Measurements from ENCODE around the gene ITGAX.

Gene ITGAX

DNA sequence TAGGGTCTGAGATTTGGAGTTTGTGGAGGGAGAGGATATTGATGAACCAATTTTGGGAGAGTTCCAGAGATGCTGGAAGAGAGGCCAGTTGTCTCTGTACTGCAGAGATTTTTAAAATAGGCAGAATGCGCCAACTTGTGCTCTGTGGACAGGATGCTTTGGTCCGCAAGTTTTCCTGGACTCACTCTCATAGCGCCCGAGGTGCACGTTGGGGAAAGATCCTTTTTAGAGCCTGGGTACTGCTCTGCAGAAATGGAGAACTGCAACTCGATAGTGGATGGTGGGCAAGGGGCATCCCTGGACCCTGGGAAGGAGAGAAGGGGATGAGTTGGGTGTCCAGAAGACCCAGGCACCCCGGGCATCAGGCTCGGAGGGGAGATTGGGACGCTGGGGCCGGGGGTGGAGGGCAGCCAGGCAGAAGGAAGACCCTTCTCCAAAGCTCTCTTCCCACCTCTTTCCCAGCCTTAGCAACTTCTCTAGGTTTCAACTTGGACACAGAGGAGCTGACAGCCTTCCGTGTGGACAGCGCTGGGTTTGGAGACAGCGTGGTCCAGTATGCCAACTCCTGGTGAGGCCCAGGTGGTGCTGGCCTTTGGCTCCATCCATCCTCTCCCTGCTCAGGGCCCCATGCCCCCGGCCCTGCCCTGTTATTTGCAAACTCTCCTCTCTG is 590 bp downstream of the ITGAX start:
- peak overlapping the region; percentile 97 for H3K27ac Mint-ChIP-seq
- H3K4me1 Mint-ChIP-seq (ENCODE audit: low read depth): peaks cover 92% of the 10 kb centered on the region
- peaks cover 57% of the 10 kb centered on the region for H3K36me3 Mint-ChIP-seq (ENCODE audit: low read depth)
- no peaks in the 10 kb centered on the region for H3K27me3 Mint-ChIP-seq
- H3K9me3 Mint-ChIP-seq: no peaks in the 10 kb centered on the region
- intact Hi-C loops (cut with micrococcal nuclease): loop anchor here (5.0 to 10.0 kb wide), 3 partner anchors 33 to 228 kb away; partner anchors contain the start of gene FUS
- H3K4me3 Mint-ChIP-seq: peak overlapping the region; percentile 96

DNA sequence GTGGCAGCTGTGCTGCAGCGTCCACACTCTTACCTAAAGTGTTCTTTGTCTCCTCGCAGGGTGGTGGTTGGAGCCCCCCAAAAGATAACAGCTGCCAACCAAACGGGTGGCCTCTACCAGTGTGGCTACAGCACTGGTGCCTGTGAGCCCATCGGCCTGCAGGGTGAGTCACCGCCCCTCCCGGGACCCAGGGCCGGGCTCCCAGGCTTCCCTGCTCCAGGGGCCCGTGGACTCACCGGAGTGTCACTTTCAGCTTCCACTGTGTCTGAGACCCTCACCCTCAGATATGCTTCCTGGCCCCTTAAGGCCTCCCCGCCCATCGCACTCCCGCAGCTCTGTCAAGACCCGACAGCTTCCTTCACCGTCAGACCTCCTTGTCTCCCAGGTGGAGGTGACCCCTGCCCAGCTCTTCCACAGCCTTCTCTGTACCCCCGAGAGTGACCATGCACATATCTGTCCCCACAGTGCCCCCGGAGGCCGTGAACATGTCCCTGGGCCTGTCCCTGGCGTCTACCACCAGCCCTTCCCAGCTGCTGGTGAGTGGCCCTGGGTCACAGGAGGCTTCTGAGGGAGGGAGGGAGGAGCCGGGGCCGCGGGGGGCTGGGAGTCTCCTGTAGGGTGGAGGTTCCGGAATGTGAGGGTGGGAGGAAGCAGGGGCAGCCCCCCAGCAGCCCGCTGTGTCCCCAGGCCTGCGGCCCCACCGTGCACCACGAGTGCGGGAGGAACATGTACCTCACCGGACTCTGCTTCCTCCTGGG is 1.8 kb downstream of the ITGAX start:
- H3K4me1 Mint-ChIP-seq (ENCODE audit: low read depth): peaks cover 94% of the 10 kb centered on the region
- H3K9me3 Mint-ChIP-seq: no peaks in the 10 kb centered on the region
- H3K27ac Mint-ChIP-seq: peak overlapping the region; percentile 97
- H3K4me3 Mint-ChIP-seq: peak overlapping the region; percentile 96
- intact Hi-C loops (cut with micrococcal nuclease): loop anchor here (5.0 to 10.0 kb wide), 3 partner anchors 34 to 229 kb away; partner anchors contain the start of gene FUS
- H3K36me3 Mint-ChIP-seq (ENCODE audit: low read depth): peaks cover 69% of the 10 kb centered on the region
- no peaks in the 10 kb centered on the region for H3K27me3 Mint-ChIP-seq

DNA sequence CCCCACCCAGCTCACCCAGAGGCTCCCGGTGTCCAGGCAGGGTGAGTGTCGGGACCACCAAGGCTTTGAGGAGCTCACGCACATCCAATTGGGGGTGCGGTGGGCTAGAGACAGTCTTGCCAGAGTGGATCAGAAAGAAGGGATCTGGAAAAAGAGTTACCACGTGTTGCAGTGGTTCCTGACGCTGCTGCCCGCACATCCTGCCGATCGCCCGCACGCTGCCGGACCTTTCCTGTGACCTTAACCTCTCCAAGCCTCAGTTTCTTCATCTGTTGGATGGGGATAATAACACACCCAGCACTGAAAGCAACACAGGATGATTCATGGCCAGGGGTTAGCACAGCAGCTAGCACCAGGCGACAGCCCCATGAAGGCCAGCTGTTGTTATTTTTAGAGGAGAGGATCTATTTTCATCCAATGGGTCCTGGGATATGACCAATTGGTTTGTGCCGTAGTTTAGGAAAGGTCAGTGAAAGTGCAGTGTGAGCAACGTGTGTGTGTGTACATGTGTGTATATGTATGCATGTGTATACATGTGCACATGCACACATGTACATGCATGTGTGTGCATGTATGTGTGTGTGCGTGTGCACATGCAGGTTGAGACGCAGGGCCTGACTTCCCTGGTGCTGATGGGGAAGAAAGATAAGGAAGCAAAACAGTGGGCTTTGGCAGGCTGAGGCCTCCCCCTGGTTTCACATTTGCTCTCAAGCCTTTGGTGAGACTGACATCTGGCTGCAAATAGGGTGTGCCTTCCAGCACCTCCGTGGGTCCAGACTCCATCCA is 2.5 kb downstream of the ITGAX start:
- H3K27ac Mint-ChIP-seq: peak overlapping the region; percentile 97
- peak overlapping the region; percentile 96 for H3K4me3 Mint-ChIP-seq
- peaks cover 90% of the 10 kb centered on the region for H3K4me1 Mint-ChIP-seq (ENCODE audit: low read depth)
- intact Hi-C loops (cut with micrococcal nuclease): loop anchor here (5.0 to 10.0 kb wide), 3 partner anchors 35 to 230 kb away; partner anchors contain the start of gene FUS
- H3K27me3 Mint-ChIP-seq: no peaks in the 10 kb centered on the region
- peaks cover 77% of the 10 kb centered on the region for H3K36me3 Mint-ChIP-seq (ENCODE audit: low read depth)
- no peaks in the 10 kb centered on the region for H3K9me3 Mint-ChIP-seq

DNA sequence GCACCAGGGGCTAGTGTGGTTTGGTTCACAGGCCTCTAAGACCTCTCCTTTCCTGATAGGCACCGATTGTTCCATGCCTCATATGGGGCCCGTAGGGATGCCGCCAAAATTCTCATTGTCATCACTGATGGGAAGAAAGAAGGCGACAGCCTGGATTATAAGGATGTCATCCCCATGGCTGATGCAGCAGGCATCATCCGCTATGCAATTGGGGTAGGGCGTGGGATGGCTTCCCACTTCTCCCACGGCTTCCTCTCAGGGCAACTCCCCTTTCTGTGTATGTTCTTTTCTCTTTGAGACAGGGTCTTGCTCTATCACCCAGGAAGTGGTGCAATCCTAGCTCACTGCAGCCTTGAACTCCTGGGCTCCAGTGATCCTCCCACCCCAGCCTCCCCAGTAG is 5.3 kb downstream of the ITGAX start:
- H3K27ac Mint-ChIP-seq: peak overlapping the region; percentile 97

DNA sequence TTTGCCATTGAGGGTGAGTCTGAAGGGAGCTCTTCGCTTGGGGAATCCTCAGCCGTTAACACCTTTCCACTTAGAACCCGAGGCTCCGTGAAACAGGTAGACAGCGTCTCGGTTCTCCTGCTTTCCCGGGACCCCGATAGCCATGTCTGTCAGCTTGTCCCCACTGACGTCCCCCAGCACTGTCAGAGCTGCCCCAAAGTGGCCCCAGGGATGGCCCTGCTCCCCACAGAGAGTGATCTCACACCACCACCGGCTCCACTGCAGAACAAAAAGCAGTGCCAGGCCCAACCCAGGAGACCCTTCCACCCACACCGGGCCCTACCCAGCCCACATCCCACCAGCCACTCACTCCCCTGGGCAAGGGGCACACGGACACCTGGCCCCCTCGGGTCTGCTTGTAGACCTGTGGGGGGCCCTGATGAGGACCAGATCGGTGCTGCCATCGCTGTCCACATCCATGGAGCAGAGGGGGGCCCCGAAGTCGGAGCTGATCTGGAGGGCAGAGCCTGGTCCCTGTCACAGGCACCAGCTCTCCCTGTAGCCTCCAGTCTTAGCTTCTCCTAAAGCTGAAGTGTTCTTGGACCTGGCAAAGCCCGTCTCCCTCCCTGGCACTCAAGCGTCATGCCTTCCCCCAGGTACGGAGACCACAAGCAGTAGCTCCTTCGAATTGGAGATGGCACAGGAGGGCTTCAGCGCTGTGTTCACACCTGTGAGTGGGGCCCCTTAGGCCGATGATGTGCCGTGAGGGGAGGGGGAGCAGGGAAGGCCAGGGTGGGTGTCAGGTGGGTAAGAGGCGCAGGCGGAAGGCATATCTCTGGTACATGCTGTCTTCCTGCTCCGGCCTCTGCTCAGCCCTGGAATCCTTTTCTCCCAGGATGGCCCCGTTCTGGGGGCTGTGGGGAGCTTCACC is 6.5 kb downstream of the ITGAX start:
- H3K4me3 Mint-ChIP-seq: no peak overlapping the region
- H3K27me3 Mint-ChIP-seq: no peaks in the 10 kb centered on the region
- intact Hi-C loops (cut with micrococcal nuclease): no loop called here
- H3K4me1 Mint-ChIP-seq (ENCODE audit: low read depth): peaks cover 93% of the 10 kb centered on the region
- H3K27ac Mint-ChIP-seq: peak overlapping the region; percentile 97
- H3K36me3 Mint-ChIP-seq (ENCODE audit: low read depth): peaks cover 100% of the 10 kb centered on the region
- no peaks in the 10 kb centered on the region for H3K9me3 Mint-ChIP-seq

More for the DNA sequence above, 5.3 kb downstream of the ITGAX start:
- Mint-ChIP-seq H3K36me3 (ENCODE audit: low read depth) (peaks cover 100% of the 10 kb centered on the region), H3K27me3 (no peaks in the 10 kb centered on the region), H3K4me3 (no peak overlapping the region), H3K4me1 (ENCODE audit: low read depth) (peaks cover 94% of the 10 kb centered on the region), H3K9me3 (no peaks in the 10 kb centered on the region)
- intact Hi-C loops (cut with micrococcal nuclease): no loop called here

DNA sequence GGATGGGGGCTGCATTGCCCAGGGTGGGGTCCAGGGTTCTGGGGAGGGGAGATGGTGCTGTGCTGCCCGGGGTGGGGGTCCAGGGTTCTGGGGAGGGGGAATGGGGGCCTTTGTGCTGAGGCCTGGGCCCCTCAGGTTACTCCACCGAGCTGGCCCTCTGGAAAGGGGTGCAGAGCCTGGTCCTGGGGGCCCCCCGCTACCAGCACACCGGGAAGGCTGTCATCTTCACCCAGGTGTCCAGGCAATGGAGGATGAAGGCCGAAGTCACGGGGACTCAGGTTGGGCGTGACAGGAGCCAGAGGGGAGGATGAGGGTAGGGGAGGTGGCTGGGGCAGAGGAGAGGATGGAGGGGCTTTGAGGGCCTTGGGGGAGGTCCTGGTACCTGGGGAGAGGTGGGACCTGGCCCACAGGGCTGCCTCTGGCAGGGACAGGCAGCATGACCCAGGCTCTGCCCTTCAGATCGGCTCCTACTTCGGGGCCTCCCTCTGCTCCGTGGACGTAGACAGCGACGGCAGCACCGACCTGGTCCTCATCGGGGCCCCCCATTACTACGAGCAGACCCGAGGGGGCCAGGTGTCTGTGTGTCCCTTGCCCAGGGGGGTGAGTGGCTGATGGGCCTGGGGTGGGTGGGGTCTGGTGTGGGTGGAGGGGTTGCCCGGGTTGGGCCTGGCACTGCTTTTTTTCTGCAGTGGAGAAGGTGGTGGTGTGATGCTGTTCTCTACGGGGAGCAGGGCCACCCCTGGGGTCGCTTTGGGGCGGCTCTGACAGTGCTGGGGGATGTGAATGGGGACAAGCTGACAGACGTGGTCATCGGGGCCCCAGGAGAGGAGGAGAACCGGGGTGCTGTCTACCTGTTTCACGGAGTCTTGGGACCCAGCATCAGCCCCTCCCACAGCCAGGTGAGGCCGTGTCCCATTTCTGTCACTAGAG is 7.8 kb downstream of the ITGAX start:
- Mint-ChIP-seq H3K9me3 (no peaks in the 10 kb centered on the region), H3K4me1 (ENCODE audit: low read depth) (peaks cover 92% of the 10 kb centered on the region), H3K36me3 (ENCODE audit: low read depth) (peaks cover 100% of the 10 kb centered on the region), H3K4me3 (no peak overlapping the region), H3K27me3 (no peaks in the 10 kb centered on the region), H3K27ac (peak overlapping the region; percentile 9)
- intact Hi-C loops (cut with micrococcal nuclease): no loop called here

DNA sequence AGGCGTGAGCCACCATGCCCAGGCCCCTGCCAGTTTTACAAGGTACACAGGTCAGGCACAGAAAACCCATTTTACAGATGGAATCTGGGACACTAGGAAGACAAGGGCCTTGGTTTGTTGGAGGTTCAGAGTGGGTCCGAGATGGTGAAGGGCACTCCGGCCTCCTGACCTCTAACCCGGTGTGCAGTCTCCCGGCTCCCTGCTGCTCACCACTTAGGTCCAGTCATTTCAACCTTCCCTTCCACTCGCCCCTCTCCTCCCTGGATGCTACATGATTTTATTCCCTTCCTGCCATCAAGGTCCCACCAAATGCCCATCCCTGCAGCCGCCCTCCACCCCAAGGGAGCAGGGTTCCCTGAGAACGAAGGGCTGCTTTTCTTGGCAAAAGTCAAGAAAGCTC is 8.7 kb downstream of the ITGAX start:
- Mint-ChIP-seq H3K27ac (peak overlapping the region; percentile 9), H3K4me3 (no peak overlapping the region), H3K27me3 (no peaks in the 10 kb centered on the region), H3K9me3 (no peaks in the 10 kb centered on the region), H3K36me3 (ENCODE audit: low read depth) (peaks cover 95% of the 10 kb centered on the region), H3K4me1 (ENCODE audit: low read depth) (peaks cover 89% of the 10 kb centered on the region)
- intact Hi-C loops (cut with micrococcal nuclease): no loop called here

DNA sequence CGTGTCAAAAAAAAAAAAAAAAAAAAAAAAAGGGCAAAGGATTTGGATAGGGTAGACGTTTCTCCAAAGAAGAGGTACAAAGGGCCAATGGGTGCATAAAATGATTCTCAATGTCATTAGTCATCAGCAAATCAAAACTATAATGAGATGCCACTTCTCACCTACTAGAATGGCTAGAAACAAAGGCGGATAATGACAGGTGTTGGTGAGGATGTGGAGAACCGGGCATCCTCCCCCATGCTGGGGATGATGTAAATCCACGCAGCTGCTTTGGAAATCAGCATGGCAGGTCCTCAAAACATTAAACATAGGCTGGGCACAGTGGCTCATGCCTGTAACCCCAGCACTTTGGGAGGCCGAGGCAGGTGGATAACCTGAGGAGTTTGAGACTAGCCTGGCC is 9.4 kb downstream of the ITGAX start:
- H3K9me3 Mint-ChIP-seq: no peaks in the 10 kb centered on the region
- intact Hi-C loops (cut with micrococcal nuclease): no loop called here
- H3K4me3 Mint-ChIP-seq: no peak overlapping the region
- H3K36me3 Mint-ChIP-seq (ENCODE audit: low read depth): peaks cover 92% of the 10 kb centered on the region
- H3K27me3 Mint-ChIP-seq: no peaks in the 10 kb centered on the region
- peaks cover 82% of the 10 kb centered on the region for H3K4me1 Mint-ChIP-seq (ENCODE audit: low read depth)
- H3K27ac Mint-ChIP-seq: peak overlapping the region; percentile 50

DNA sequence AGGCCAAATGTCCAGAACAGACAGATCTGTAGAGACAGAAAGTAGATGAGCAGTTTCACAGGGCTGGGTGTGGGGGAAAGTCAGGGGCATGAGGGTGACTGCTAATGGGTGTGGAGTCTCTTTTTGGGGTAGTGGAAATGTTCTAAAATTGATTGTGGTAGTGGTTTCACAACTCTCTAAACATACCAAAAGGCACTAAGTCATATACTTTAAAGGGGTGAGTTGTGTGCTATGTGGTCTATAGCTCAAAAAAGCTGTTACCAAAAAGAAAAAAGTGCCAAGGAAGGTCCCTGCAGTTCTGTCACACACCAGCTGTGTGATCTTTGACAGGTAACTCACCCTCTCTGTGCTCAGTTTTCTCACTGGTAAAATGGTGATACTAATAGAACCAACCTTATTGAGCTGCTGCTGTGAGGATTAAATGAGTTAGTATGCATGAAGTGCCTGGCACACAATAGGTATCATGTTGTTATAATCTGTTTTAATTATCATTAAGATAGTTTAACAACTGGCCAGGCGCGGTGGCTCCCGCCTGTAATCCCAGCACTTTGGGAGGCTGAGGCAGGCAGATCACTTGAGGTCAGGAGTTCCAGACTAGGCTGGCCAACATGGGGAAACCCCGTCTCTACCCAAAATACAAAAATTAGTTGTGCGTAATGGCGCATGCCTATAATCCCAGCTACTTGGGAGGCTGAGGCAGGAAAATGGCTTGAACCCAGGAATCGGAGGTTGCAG is 10.3 kb downstream of the ITGAX start:
- Mint-ChIP-seq H3K27me3 (no peaks in the 10 kb centered on the region), H3K4me1 (ENCODE audit: low read depth) (peaks cover 73% of the 10 kb centered on the region), H3K4me3 (no peak overlapping the region), H3K36me3 (ENCODE audit: low read depth) (peaks cover 92% of the 10 kb centered on the region), H3K27ac (peak overlapping the region; percentile 50), H3K9me3 (no peaks in the 10 kb centered on the region)
- intact Hi-C loops (cut with micrococcal nuclease): no loop called here

DNA sequence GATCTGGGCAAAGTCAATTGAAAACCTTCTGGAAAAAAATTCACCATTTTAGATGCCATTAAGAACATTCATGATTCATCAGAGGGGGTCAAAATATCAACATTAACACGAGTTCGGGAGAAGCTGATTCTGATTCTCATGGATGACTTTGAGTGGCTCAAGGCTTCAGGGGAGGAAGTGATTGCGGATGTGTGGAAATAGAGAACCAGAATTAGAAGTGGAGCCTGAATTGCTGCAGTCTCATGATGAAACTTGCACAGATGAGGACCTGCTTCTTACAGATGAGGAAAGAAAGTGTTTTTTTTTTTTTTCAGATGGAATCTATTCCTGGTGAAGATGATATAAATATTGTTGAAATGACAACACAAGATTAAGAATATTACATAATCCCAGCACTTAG is 12.9 kb downstream of the ITGAX start:
- intact Hi-C loops (cut with micrococcal nuclease): no loop called here
- peaks cover 92% of the 10 kb centered on the region for H3K36me3 Mint-ChIP-seq (ENCODE audit: low read depth)

DNA sequence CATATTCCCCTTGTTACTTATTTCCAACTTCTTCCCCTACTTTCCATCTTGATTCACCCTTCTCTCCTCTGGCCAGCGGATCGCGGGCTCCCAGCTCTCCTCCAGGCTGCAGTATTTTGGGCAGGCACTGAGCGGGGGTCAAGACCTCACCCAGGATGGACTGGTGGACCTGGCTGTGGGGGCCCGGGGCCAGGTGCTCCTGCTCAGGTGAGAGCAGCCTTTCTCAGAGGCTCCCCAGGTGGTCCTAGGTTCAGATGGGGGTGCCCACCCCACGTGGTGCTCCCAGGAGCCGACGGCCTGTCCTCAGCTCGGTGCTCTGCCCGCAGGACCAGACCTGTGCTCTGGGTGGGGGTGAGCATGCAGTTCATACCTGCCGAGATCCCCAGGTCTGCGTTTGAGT is 16.0 kb downstream of the ITGAX start:
- intact Hi-C loops (cut with micrococcal nuclease): no loop called here
- Mint-ChIP-seq H3K27me3 (no peaks in the 10 kb centered on the region), H3K4me3 (no peak overlapping the region)

More for the DNA sequence above, 12.9 kb downstream of the ITGAX start:
- no peaks in the 10 kb centered on the region for H3K27me3 Mint-ChIP-seq
- peaks cover 60% of the 10 kb centered on the region for H3K4me1 Mint-ChIP-seq (ENCODE audit: low read depth)
- peak overlapping the region; percentile 51 for H3K27ac Mint-ChIP-seq
- no peak overlapping the region for H3K4me3 Mint-ChIP-seq
- no peaks in the 10 kb centered on the region for H3K9me3 Mint-ChIP-seq

More for the DNA sequence above, 16.0 kb downstream of the ITGAX start:
- Mint-ChIP-seq H3K36me3 (ENCODE audit: low read depth) (peaks cover 92% of the 10 kb centered on the region), H3K27ac (no peak overlapping the region), H3K4me1 (ENCODE audit: low read depth) (peaks cover 40% of the 10 kb centered on the region), H3K9me3 (no peaks in the 10 kb centered on the region)
